HFF-Myc (cell line): ENCODE measurements around the gene YDJC.
"Not testable (repeated sequence)": the region's sequence is repeated elsewhere in the genome, so short reads cannot be mapped to it uniquely, and the experiment has no call there.

Experiments used
- DNase-seq: peaks from one replicate; pipeline ENCODE4 v3.0.0-alpha.2; 2011; ENCODE audit warnings: low read depth; ENCODE audit errors: extremely low read depth
- H3K4me3 ChIP-seq: replicated peaks from 2 replicates; pipeline ENCODE4 v1.5.1; 2011; ENCODE audit warnings: low read depth, mild to moderate bottlenecking, control low read depth, low read length
- TF ChIP-seq, protein P1 (sequence below): IDR thresholded peaks from 2 replicates; pipeline ENCODE4 v1.5.1; 2012; ENCODE audit warnings: mild to moderate bottlenecking, low read depth, low read length, control low read depth; ENCODE audit errors: missing control alignments

Gene YDJC

DNA sequence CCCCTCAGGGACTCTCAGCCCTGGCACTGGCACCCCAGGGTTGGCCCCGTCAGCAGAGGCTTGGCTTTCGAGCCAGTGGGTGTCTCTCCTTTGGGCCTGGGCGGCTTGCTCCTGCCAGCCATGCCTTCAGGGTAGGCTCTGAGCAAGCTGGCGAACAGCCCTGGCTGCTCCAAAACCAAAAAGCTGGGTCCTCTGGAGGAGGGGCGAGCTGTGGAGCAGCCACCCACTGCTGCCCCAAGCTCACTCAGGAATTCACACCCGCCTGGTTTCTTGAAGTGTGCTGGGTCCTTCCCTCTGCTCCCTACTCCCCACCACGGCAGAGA, 6.2 kb downstream of the YDJC start:
- H3K4me3 ChIP-seq, result no peak overlapping the region
- no peak for DNase-seq
- TF ChIP-seq, protein P1, sequence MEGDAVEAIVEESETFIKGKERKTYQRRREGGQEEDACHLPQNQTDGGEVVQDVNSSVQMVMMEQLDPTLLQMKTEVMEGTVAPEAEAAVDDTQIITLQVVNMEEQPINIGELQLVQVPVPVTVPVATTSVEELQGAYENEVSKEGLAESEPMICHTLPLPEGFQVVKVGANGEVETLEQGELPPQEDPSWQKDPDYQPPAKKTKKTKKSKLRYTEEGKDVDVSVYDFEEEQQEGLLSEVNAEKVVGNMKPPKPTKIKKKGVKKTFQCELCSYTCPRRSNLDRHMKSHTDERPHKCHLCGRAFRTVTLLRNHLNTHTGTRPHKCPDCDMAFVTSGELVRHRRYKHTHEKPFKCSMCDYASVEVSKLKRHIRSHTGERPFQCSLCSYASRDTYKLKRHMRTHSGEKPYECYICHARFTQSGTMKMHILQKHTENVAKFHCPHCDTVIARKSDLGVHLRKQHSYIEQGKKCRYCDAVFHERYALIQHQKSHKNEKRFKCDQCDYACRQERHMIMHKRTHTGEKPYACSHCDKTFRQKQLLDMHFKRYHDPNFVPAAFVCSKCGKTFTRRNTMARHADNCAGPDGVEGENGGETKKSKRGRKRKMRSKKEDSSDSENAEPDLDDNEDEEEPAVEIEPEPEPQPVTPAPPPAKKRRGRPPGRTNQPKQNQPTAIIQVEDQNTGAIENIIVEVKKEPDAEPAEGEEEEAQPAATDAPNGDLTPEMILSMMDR, result no peak

GRCh38 chr22:21622919-21623647, 6.7 kb downstream of the YDJC start:
- no peak for DNase-seq
- H3K4me3 ChIP-seq, result no peak overlapping the region
- TF ChIP-seq, protein P1, result no peak

DNA sequence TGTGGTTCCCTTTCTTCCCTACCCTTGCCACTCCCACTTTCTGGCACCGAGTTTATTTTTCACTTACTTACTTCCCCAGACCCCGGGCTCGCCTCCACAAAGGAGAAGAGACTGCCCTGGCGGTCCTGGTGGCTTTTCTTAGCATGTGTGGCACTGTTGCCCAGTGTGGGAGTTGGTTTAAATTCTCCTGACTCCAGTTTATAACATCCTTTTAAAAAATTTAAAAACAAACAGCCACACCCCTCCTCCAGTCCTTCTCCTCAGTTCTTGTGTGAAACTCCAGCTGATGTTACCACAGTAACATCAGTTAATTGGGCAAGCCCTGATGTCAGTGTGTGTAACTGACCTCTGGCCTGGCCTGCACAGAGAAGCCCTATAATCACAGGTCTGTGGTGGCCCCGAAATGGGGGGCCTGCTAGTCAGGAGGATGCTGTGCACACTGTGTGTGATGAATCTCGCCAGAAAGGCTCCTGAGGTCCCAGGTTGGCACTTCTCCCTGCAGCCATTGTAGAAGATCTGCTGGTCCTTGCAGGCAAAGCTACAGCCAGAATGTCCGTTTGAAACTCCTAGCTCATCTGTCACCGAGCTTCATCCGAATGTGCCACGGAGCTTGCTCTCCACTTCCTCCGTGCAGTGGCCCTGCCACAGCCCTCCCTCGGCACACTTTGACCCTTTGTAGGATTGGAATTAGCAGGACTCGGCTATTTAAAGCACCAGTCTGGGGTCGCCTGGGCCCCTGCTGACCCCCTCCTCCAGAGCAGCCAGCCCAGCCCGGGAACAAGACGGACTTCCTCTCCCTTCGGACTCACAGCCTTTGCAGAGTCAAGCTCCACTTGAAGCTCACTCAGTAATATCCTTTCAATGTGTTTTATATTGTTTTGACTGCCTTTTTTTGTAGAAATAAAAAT, 7.6 kb downstream of the YDJC start:
- no peak for DNase-seq
- H3K4me3 ChIP-seq, result no peak overlapping the region
- TF ChIP-seq, protein P1, result no peak

GRCh38 chr22:21621025-21621424, 8.8 kb downstream of the YDJC start:
- DNase-seq, result no peak
- TF ChIP-seq, protein P1, result no peak
- H3K4me3 ChIP-seq, result no peak overlapping the region

GRCh38 chr22:21617337-21617736, 12.5 kb downstream of the YDJC start:
- DNase-seq, result not testable (repeated sequence)

DNA sequence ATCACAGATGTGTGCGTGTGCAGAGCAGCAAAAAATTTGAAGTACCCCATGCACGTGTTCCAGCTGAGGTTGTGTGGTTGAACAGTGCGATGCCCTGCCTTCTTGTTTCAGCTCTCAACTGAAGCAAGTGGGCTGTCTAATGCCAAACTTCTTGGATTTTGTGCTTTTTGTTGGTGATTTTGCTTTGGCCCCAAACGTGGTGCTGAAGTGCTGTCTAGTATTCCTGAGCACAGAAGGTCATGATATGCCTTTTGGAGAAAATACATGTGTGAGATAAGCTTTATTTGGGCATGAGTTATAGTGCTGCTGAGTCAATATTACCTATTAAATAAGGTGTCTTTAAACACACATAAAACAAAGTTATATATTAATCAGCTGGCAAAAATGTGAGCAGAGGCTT, 14.1 kb downstream of the YDJC start:
- no peak for DNase-seq
- no peak overlapping the region for H3K4me3 ChIP-seq
- TF ChIP-seq, protein P1, result no peak

More at GRCh38 chr22:21617337-21617736, 12.5 kb downstream of the YDJC start:
- H3K4me3 ChIP-seq, result not testable (repeated sequence)

- no peak for DNase-seq
- H3K4me3 ChIP-seq, result no peak overlapping the region
- TF ChIP-seq, protein P1, result no peak
These were observed 16.1 kb downstream of the YDJC start for GRCh38 chr22:21613553-21614233.
